Neural cell (in vitro differentiated cells): Measurements from ENCODE around the gene LRRC9.

Source experiments
- CTCF ChIP-seq: fragments of 450-650 bp; IDR thresholded peaks from 2 replicates; pipeline ENCODE4 v1.5.1; 2014; ENCODE audit warnings: antibody characterized with exemption, mild to moderate bottlenecking, moderate library complexity; ENCODE audit not compliant: poor library complexity, severe bottlenecking
- EP300 ChIP-seq: fragments of 450-650 bp; conservative IDR thresholded peaks from 2 replicates; pipeline ENCODE4 v1.6.1; 2014; ENCODE audit warnings: antibody characterized with exemption, mild to moderate bottlenecking, moderate library complexity; ENCODE audit not compliant: poor library complexity, severe bottlenecking
- EZH2 ChIP-seq: fragments of 200-600, 300-800 bp; shearing (Covaris generic), sonication (generic); IDR thresholded peaks from 2 replicates; pipeline ENCODE4 v1.6.1; 2014; ENCODE audit warnings: antibody characterized with exemption, low read length, borderline replicate concordance, mild to moderate bottlenecking; ENCODE audit not compliant: insufficient read depth, poor library complexity, severe bottlenecking
- POLR2AphosphoS5 ChIP-seq: IDR thresholded peaks from 2 replicates; pipeline ENCODE4 v1.6.1; 2012
- RAD21 ChIP-seq: fragments of 450-650 bp; conservative IDR thresholded peaks from 2 replicates; pipeline ENCODE4 v1.6.1; 2014; ENCODE audit warnings: antibody characterized with exemption, mild to moderate bottlenecking, moderate library complexity
- TAF1 ChIP-seq: IDR thresholded peaks from 2 replicates; pipeline ENCODE4 v1.6.1; 2012; ENCODE audit warnings: low read depth

GRCh38 chr14:60064491-60065072 lies 144.6 kb downstream of the LRRC9 start:
- TF ChIP-seq EP300 (no peak), CTCF (peak; percentile 58), POLR2AphosphoS5 (no peak), RAD21 (peak; percentile 63), EZH2 (no peak), TAF1 (no peak)
